H1 (cell line): Measurements from ENCODE around the gene IER5. TPM values are rescaled to one million over a fixed set of nuclear protein-coding genes. Genes with fewer than 3 reads are reported as not detected.

Experiments
- CTCF ChIA-PET: fragments of 300-600 bp; sonication (Branson Sonifier 250); formaldehyde crosslinking; loops from one replicate; lab custom pipeline; 2021; ENCODE audit not compliant: partially characterized antibody; lab: Charles Lee
- POLR2A ChIA-PET: fragments of 300-600 bp; sonication (Branson Sonifier 250); formaldehyde crosslinking; loops from one replicate; lab custom pipeline; 2021; ENCODE audit warnings: inconsistent platforms; ENCODE audit not compliant: partially characterized antibody; lab: Charles Lee
- DNase-seq, 2 experiments: peaks; one replicate each; pipeline versions ENCODE4 v3.0.0 to v3.0.0-alpha.2; 2010 to 2022; ENCODE audit warnings: low spot score in 2 of 2, low read depth in 1 of 2, mixed read lengths in 1 of 2
- FAIRE-seq: peaks from 2 replicates; lab custom pipeline; 2011; peaks lifted over from hg19 to GRCh38; lab: Jason Lieb, UNC
- H2AFZ ChIP-seq: 2 replicates; pipeline ENCODE4 v1.8.1; 2012; ENCODE audit warnings: low read length, inconsistent platforms
- H2AK5ac ChIP-seq: 2 replicates; pipeline ENCODE4 v1.6.1; 2013; ENCODE audit warnings: low read depth, low read length
- H2BK120ac ChIP-seq: replicated peaks from 2 replicates; pipeline ENCODE3; 2013; ENCODE audit warnings: low read depth, low read length, inconsistent platforms
- H2BK12ac ChIP-seq: 2 replicates; pipeline ENCODE4 v1.6.1; 2013; ENCODE audit warnings: low read depth, low read length
- H2BK15ac ChIP-seq: 2 replicates; pipeline ENCODE4 v1.6.1; 2013; ENCODE audit warnings: low read length
- H2BK20ac ChIP-seq: 2 replicates; pipeline ENCODE4 v1.6.1; 2013; ENCODE audit warnings: low read length
- H2BK5ac ChIP-seq: 2 replicates; pipeline ENCODE4 v1.6.1; 2013; ENCODE audit warnings: low read depth, low read length
- H3K14ac ChIP-seq: 2 replicates; pipeline ENCODE4 v1.6.1; 2013; ENCODE audit warnings: inconsistent platforms; ENCODE audit not compliant: insufficient read length
- H3K18ac ChIP-seq: 2 replicates; pipeline ENCODE4 v1.6.1; 2013; ENCODE audit warnings: low read length; ENCODE audit errors: extremely low read depth
- H3K23ac ChIP-seq: 2 replicates; pipeline ENCODE4 v1.6.1; 2013; ENCODE audit warnings: inconsistent platforms; ENCODE audit not compliant: insufficient read length
- H3K23me2 ChIP-seq: 2 replicates; pipeline ENCODE4 v1.6.1; 2013; ENCODE audit warnings: low read depth, low read length
- H3K27ac ChIP-seq: 2 replicates; pipeline ENCODE4 v1.6.1; 2011; ENCODE audit warnings: low read depth, low read length, inconsistent platforms
- H3K27me3 ChIP-seq, 4 experiments: replicated peaks in 1 of 4; 1 replicate in 1 of 4; 2 replicates in 3 of 4; pipeline versions ENCODE4 v1.6.1 to v1.8.1; 2011 to 2013; ENCODE audit warnings: low read length in 3 of 4, mild to moderate bottlenecking in 3 of 4, inconsistent platforms in 2 of 4, mixed read lengths in 2 of 4, moderate library complexity in 1 of 4; ENCODE audit not compliant: control insufficient read depth in 3 of 4, insufficient read depth in 3 of 4; ENCODE audit errors: extremely low read depth in 1 of 4
- H3K36me3 ChIP-seq, 4 experiments: 2 replicates each; pipeline versions ENCODE4 v1.6.1 to v1.8.1; 2011 to 2013; ENCODE audit warnings: mild to moderate bottlenecking in 4 of 4, low read length in 3 of 4, moderate library complexity in 2 of 4, control low read depth in 1 of 4, inconsistent platforms in 1 of 4; ENCODE audit not compliant: insufficient read depth in 4 of 4, control insufficient read depth in 2 of 4
- H3K4ac ChIP-seq: replicated peaks from 2 replicates; pipeline ENCODE3; 2013; ENCODE audit warnings: low read length, low read depth, mixed read lengths, inconsistent platforms; ENCODE audit not compliant: insufficient read length
- H3K4me1 ChIP-seq, 4 experiments: replicated peaks in 1 of 4; 1 replicate in 1 of 4; 2 replicates in 3 of 4; pipeline versions ENCODE4 v1.6.1 to v1.8.1; 2011 to 2013; ENCODE audit warnings: low read length in 3 of 4, inconsistent platforms in 2 of 4, mixed read lengths in 1 of 4; ENCODE audit not compliant: insufficient read depth in 4 of 4, control insufficient read depth in 3 of 4
- H3K4me2 ChIP-seq, 2 experiments: 2 replicates each; pipeline versions ENCODE4 v1.6.1 to v1.8.1; 2011 to 2013; ENCODE audit warnings: low read depth in 2 of 2, low read length in 2 of 2, control low read depth in 1 of 2, inconsistent platforms in 1 of 2, mild to moderate bottlenecking in 1 of 2; ENCODE audit not compliant: insufficient read depth in 1 of 2
- H3K4me3 ChIP-seq, 4 experiments: fragments of 200-600, 300-600 bp in 1 of 4; sonication (generic), shearing (Covaris generic), sonication (Bioruptor Twin) in 1 of 4; 2 replicates each; pipeline versions ENCODE4 v1.5.1 to v1.8.1; 2011 to 2016; ENCODE audit warnings: low read length in 4 of 4, low read depth in 3 of 4, control low read depth in 2 of 4, inconsistent platforms in 2 of 4, mild to moderate bottlenecking in 2 of 4, mixed read lengths in 1 of 4, moderate library complexity in 1 of 4; ENCODE audit not compliant: insufficient read depth in 2 of 4; ENCODE audit errors: extremely low read depth in 1 of 4
- H3K56ac ChIP-seq: replicated peaks from 2 replicates; pipeline ENCODE3; 2013; ENCODE audit warnings: low read depth, mild to moderate bottlenecking, mixed read lengths, low read length, inconsistent platforms; ENCODE audit not compliant: insufficient read length
- H3K79me1 ChIP-seq: 2 replicates; pipeline ENCODE4 v1.6.1; 2013; ENCODE audit warnings: low read depth, low read length, control low read depth
- H3K79me2 ChIP-seq, 2 experiments: 2 replicates each; pipeline versions ENCODE4 v1.6.1 to v1.8.1; 2012 to 2013; ENCODE audit warnings: low read length in 2 of 2, mild to moderate bottlenecking in 2 of 2, inconsistent platforms in 1 of 2; ENCODE audit not compliant: insufficient read depth in 2 of 2, control insufficient read depth in 1 of 2
- H3K9ac ChIP-seq, 4 experiments: replicated peaks in 1 of 4; 1 replicate in 1 of 4; 2 replicates in 3 of 4; pipeline versions ENCODE4 v1.6.1 to v1.8.1; 2011 to 2013; ENCODE audit warnings: low read depth in 3 of 4, low read length in 3 of 4, control low read depth in 2 of 4, mild to moderate bottlenecking in 2 of 4, moderate library complexity in 2 of 4, inconsistent platforms in 1 of 4; ENCODE audit errors: extremely low read depth in 1 of 4
- H3K9me3 ChIP-seq, 2 experiments: 2 replicates each; pipeline versions ENCODE4 v1.6.1 to v1.8.1; 2012 to 2013; ENCODE audit warnings: mild to moderate bottlenecking in 2 of 2, moderate library complexity in 2 of 2, control low read depth in 1 of 2, inconsistent platforms in 1 of 2, low read depth in 1 of 2, low read length in 1 of 2, mixed read lengths in 1 of 2; ENCODE audit not compliant: insufficient read depth in 2 of 2
- H4K20me1 ChIP-seq, 2 experiments: replicated peaks in 1 of 2; 2 replicates each; pipeline versions ENCODE3 to v1.8.1; 2011 to 2013; ENCODE audit warnings: inconsistent platforms in 2 of 2, low read length in 2 of 2, mild to moderate bottlenecking in 1 of 2; ENCODE audit not compliant: insufficient read depth in 2 of 2, control insufficient read depth in 1 of 2
- H4K5ac ChIP-seq: 2 replicates; pipeline ENCODE4 v1.6.1; 2013; ENCODE audit warnings: low read length, low read depth, mixed read lengths, inconsistent platforms; ENCODE audit not compliant: insufficient read length
- H4K8ac ChIP-seq: 2 replicates; pipeline ENCODE4 v1.8.0; 2013; ENCODE audit warnings: mild to moderate bottlenecking, moderate library complexity, low read length, inconsistent platforms; ENCODE audit not compliant: insufficient read depth; ENCODE audit errors: extremely low read depth
- H4K91ac ChIP-seq: replicated peaks from 2 replicates; pipeline ENCODE3; 2013; ENCODE audit warnings: low read length, mixed read lengths, inconsistent platforms; ENCODE audit not compliant: insufficient read length
- CBX8 ChIP-seq: fragments of 300-800, 300-1000 bp; sonication (generic); IDR thresholded peaks from 2 replicates; pipeline ENCODE4 v1.7.1; 2016; ENCODE audit warnings: low read depth, low read length, borderline replicate concordance
- EZH2 ChIP-seq: fragments of 200-600 bp; sonication (generic); IDR thresholded peaks from 2 replicates; pipeline ENCODE4 v1.7.1; 2012; ENCODE audit warnings: low read depth, mild to moderate bottlenecking, moderate library complexity, low read length, inconsistent platforms; ENCODE audit not compliant: severe bottlenecking
- FOSL1 ChIP-seq: IDR thresholded peaks from 2 replicates; pipeline ENCODE4 v1.6.1; 2011; ENCODE audit warnings: mild to moderate bottlenecking, low read depth, low read length, moderate library complexity; ENCODE audit not compliant: insufficient read depth
- JUN ChIP-seq: IDR thresholded peaks from 2 replicates; pipeline ENCODE4 v1.6.1; 2011; ENCODE audit warnings: low read depth, mild to moderate bottlenecking, improper control_type of control experiment, low read length
- MAFK ChIP-seq: IDR thresholded peaks from 2 replicates; pipeline ENCODE4 v1.6.1; 2012; ENCODE audit warnings: low read depth, mild to moderate bottlenecking, improper control_type of control experiment, low read length
- NRF1 ChIP-seq: IDR thresholded peaks from 2 replicates; pipeline ENCODE4 v1.6.1; 2011; ENCODE audit warnings: mild to moderate bottlenecking, low read depth, low read length, improper control_type of control experiment
- RBBP5 ChIP-seq: IDR thresholded peaks from 2 replicates; pipeline ENCODE4 v1.7.1; 2012; ENCODE audit warnings: low read depth, mild to moderate bottlenecking, inconsistent platforms, low read length, moderate library complexity, borderline replicate concordance
- RFX5 ChIP-seq: IDR thresholded peaks from 2 replicates; pipeline ENCODE4 v1.6.1; 2011; ENCODE audit warnings: low read depth, low read length, improper control_type of control experiment, borderline replicate concordance
- SIN3A ChIP-seq, 2 experiments: IDR thresholded peaks in 1 of 2; conservative IDR thresholded peaks in 1 of 2; 2 replicates each; pipeline ENCODE4 v1.6.1; 2011 to 2012; ENCODE audit warnings: low read length in 2 of 2, improper control_type of control experiment in 1 of 2, low read depth in 1 of 2, mild to moderate bottlenecking in 1 of 2
- SIRT6 ChIP-seq: IDR thresholded peaks from one replicate; pipeline ENCODE4 v1.7.1; 2012; ENCODE audit warnings: low read length, inconsistent platforms
- SP2 ChIP-seq: IDR thresholded peaks from 2 replicates; pipeline ENCODE4 v1.6.1; 2012; ENCODE audit warnings: mild to moderate bottlenecking, low read length, inconsistent platforms
- WGBS, 2 experiments: shearing (Covaris generic) in 1 of 2; methylation state at CpG; one replicate each; pipeline versions ENCODE4 v1.1.6 to v1.1.7; 2013 to 2015; ENCODE audit warnings: low lambda C conversion rate in 2 of 2, mixed read lengths in 2 of 2, inconsistent platforms in 1 of 2, low coverage in 1 of 2, missing lambda C conversion rate in 1 of 2; ENCODE audit not compliant: insufficient replicate concordance in 2 of 2, insufficient coverage in 1 of 2, insufficient read length in 1 of 2; ENCODE audit errors: extremely low coverage in 1 of 2, missing lambda C conversion rate in 1 of 2; 5-methylcytosine and 5-hydroxymethylcytosine counted together
- polyA plus RNA-seq, 7 experiments: library from polyadenylated mRNA; depleted of rRNA in 3 of 7; stranded (reverse) in 5 of 7; unstranded in 2 of 7; fragments of >200 nt in 5 of 7; fragments of 200-250 nt in 2 of 7; gene quantifications; 1 replicate in 5 of 7; 2 replicates in 1 of 7; 4 replicates in 1 of 7; pipeline versions ENCODE4 v1.2.1 to v1.2.3, GENCODE V29; 2011 to 2013; ENCODE audit warnings: missing spikeins in 2 of 7, mixed read lengths in 2 of 7
- total RNA-seq: library from RNA; stranded (reverse); fragmentation: NEBNext Ultra II Directional; extraction: Animal tissue kit (Norgen Biotek cat#: 25700); gene quantifications from 2 replicates; pipeline ENCODE4 v1.2.1, GENCODE V29; 2021

IER5 gene
- total and polyA plus RNA-seq, 2 of the 8 experiments (the other 6 are each of a cell fraction or from before 2014, with no cell fraction given), result 3.5 to 7.7 TPM

GRCh38 chr1:181049378-181049777 lies 39.1 kb upstream of the IER5 start:
- Histone ChIP-seq H3K18ac (no peak overlapping the region), H3K9ac (no peak overlapping the region), H2AFZ (no peak overlapping the region), H4K20me1 (no peaks in the 10 kb centered on the region), H3K4me1 (no peaks in the 10 kb centered on the region; a peak in 1 of 7 replicates), H3K9me3 (peaks cover 0 to 3% of the 10 kb centered on the region in 2 experiments; a peak in 1 of 4 replicates), H3K23me2 (no peaks in the 10 kb centered on the region), H3K36me3 (no peaks in the 10 kb centered on the region), H3K27ac (no peak overlapping the region), H3K4me3 (no peak overlapping the region), H2BK20ac (no peak overlapping the region), H3K27me3 (no peaks in the 10 kb centered on the region), H2BK120ac (no peak overlapping the region), H2BK5ac (no peak overlapping the region), H3K4me2 (no peak overlapping the region), H3K79me1 (no peaks in the 10 kb centered on the region), H3K4ac (no peak overlapping the region), H4K8ac (no peak overlapping the region), H4K91ac (no peak overlapping the region), H3K23ac (no peak overlapping the region), H4K5ac (no peak overlapping the region), H2BK15ac (no peak overlapping the region), H2AK5ac (no peak overlapping the region), H3K79me2 (no peaks in the 10 kb centered on the region), H3K56ac (no peak overlapping the region), H3K14ac (no peak overlapping the region), H2BK12ac (no peak overlapping the region)
- ChIA-PET POLR2A (no interaction called here), CTCF (interaction anchor here (1.2 to 2.4 kb wide), 2 partner anchors 11 to 93 kb away, joined by 3 to 7 read pairs; no protein-coding TSS in a partner anchor)
- TF ChIP-seq EZH2 (no peak), JUN (no peak), NRF1 (no peak), FOSL1 (no peak), SIN3A (conservative IDR thresholded peaks at IDR 0.05 in 1 of 2, IDR thresholded peaks at IDR 0.05 in 1 of 2; ENCODE audit: low read depth in 1 of 2, low read length in 2 of 2) (no peak), SP2 (no peak), SIRT6 (no peak), MAFK (no peak), RFX5 (no peak), CBX8 (no peak), RBBP5 (no peak)
- FAIRE-seq (no peak), DNase-seq (no peak)
- WGBS, 2 experiments, result 95% methylated on average over 4 of the region's 4 CpGs; no CpG with 5 or more reads in 1 of the 2 experiments
